HG03196 (cell line): ENCODE measurements around the gene IL11.

Experiments used
- ATAC-seq: cut with Tn5 transposase; IDR thresholded peaks from one replicate; pipeline ENCODE4 v1.9.1; 2021; ENCODE audit not compliant: unreplicated experiment

Gene IL11

DNA sequence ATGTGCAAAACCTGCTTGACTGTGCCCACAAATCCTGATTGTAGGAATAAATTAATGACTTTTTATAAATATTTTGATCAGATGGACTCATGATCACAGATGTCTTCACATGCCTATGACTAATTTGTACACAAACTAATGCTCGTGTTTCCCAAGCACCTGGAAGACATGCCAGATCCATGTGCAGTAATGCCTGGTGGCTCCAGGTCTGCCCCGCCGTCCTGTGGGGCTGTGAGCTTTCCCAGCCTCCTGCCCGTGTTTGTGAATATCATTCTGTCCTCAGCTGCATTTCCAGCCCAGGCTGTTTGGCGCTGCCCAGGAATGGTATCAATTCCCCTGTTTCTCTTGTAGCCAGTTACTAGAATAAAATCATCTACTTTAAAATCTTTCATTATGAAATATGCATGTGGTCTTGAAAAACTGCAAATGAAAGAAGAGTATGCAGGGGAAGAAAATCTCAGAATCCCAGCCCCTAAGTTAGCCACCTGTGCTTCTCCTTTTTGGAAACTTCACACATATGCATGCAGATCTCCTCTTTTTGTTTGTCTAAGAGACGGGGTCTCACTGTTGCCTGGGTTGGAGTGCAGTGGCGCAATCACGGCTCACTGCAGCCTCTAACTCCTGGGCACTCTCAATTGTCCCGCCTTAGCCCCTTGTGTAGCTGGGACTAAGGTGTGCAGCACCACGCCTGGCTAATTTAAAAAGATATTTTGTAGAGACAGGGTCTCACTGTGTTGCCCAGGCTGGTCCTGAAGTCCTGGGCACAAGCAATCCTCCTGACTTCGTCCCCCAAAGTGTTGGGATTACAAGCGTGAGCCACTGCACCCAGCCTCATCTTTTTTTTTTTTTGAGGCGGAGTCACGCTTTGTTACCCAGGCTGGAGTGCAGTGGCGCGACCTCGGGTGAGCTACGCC, 21.7 kb upstream of the IL11 start:
- no peak for ATAC-seq

GRCh38 chr19:55391191-55391670, 21.0 kb upstream of the IL11 start:
- no peak for ATAC-seq

DNA sequence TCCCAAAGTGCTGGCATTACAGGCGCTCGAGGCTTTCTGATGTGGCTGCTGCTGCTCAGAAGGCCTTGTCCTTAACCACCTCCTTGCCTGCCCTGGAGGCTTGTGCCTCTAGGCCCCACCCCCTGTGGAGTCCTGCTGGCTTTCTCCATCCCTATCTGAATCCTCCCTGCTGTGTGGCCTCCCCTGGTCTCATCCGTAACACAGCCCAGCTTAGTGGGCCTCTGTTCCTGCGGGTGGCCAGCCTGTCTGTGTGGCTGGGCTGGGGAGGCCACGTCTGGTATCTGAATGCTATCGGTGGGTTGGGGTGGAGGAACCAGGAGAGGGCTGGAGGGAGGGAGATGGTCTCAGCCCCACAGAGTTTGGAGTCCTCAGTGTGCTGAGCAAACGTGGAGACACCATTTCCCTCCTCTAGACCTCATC, 20.2 kb upstream of the IL11 start:
- ATAC-seq = no peak

- no peak for ATAC-seq
Observed at GRCh38 chr19:55389386-55390317, 19.4 kb upstream of the IL11 start.

DNA sequence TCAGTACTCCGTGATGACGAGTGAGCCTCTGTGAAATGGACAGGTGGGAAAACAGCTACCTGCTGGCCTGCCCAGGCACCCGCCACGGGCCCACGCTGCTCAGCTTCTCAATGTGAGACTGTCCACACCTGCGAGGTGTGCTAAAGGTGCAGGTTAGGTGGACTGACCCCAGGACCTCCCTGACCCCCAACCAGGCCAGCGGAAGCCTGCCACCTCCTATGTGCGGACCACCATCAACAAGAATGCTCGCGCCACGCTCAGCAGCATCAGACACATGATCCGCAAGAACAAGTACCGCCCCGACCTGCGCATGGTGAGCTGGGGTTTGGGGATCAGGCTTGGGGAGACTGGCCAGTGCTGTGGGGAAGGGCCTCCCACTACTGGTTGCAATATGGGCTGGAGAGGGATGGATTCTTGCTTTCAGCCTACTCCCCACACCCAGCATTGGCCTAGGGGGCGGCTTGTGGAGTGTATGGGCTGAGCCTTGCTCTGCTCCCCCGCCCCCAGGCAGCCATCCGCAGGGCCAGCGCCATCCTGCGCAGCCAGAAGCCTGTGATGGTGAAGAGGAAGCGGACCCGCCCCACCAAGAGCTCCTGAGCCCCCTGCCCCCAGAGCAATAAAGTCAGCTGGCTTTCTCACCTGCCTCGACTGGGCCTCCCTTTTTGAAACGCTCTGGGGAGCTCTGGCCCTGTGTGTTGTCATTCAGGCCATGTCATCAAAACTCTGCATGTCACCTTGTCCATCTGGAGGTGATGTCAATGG, 17.7 kb upstream of the IL11 start:
- no peak for ATAC-seq

DNA sequence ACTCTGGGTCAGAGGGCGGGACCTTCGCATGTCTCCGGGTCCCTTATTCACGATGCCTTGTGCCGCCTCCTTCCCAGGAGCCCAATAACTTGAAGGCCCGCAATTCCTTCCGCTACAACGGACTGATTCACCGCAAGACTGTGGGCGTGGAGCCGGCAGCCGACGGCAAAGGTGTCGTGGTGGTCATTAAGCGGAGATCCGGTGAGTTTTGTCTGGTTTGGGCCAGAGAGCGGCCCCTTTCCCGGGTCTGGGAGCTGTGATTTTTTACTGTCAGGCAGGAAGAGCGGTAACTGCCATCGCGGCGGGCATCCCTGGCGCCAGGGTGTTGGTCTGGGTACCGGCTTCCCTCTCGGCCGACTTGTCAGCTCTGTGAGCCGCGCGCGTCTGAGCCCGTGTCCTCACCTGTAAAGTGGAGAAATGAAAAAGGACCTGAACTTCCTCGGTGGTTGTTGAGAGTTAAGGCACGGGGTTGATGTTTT, 16.3 kb upstream of the IL11 start:
- ATAC-seq = no peak

- peak; percentile 64 for ATAC-seq
Observed at GRCh38 chr19:55385724-55386492, 15.6 kb upstream of the IL11 start, which contains the start of gene RPL28. Gene RPL28 (plus strand): TSS chr19:55385932. CDS start chr19:55386358, 426 bp downstream.

DNA sequence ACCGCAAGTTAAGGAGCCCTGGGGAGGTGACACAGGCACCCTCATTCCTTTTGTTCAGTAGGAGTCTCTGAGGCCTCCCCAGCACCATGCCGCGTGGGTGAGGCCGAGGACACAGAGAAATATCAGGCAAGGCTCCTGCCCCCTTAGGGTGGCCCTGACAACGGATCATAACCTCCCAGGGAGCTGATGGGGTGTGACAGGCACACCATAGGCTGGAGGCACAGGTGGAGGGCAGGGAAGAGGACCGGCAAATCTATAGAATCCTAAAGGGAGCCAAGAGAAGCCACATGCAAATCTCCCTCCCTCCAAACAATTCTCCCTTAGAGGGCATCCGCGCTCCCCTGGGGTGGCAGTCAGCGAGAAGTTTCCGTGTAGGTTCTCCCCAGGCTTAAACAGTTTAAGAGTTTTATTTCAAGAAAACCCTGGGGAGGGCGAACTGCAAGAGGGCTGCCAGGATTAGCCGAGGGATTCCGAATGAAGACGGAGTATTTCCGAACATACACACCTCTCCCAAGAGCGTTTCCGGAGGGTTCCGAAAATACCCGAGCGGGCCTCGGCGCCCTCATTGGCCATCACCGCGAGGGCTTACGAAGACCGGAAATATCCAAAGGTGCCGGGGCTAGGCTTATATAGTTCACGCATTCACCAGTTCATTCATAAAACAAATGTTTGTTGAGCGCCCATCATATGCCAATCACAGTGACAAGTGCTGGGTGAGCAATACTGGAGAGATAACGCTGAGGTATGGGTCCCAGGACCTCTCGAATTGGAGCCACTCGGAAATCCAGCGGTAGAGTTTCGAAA, 14.9 kb upstream of the IL11 start:
- peak; percentile 49 for ATAC-seq

GRCh38 chr19:55384131-55384919, 14.1 kb upstream of the IL11 start, which contains the start of gene TMEM238:
Gene TMEM238 (minus strand): TSS chr19:55384292. CDS start chr19:55384259, 33 bp downstream.
- no peak for ATAC-seq

DNA sequence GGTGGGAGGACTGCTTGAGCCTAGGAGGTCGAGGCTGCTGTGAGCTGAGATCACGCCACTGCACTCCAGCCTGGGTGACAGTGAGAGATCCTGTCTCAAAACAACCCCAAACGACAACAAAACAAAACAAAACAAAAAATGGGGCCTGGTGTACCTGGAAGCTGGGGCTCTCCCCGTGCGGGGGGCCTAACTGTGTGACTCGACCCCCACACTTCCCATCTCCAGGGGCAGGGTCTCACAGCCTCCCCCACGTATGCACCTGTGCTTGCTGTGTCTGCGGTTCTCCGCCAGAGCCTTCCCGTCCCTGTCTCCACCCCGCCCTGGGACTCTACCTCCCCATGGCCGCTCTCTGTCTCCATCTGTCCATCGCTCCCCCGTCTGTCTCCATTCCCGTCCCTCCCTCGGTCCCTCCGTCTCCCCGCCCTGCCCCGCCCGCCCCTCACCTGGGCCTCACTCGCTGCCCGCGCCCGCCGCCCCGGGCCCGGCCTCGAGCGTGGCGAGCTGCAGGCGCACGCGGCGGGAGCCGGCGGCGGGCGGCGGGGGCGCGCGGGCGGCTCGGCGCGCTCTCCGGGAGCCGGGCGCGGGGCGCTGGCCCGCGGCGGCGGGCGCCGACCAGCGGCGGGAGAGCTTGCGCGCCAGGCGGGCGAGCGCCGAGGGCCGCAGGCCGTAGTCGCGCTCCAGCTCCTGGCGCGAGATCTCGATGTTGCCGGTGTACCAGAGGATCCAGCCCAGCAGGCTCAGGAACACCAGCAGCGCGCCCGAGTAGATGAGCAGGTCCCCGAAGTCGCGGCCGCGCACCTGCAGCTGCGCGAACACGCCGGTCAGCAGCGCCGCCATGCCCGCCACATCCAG, 13.2 kb upstream of the IL11 start:
- ATAC-seq = no peak

DNA sequence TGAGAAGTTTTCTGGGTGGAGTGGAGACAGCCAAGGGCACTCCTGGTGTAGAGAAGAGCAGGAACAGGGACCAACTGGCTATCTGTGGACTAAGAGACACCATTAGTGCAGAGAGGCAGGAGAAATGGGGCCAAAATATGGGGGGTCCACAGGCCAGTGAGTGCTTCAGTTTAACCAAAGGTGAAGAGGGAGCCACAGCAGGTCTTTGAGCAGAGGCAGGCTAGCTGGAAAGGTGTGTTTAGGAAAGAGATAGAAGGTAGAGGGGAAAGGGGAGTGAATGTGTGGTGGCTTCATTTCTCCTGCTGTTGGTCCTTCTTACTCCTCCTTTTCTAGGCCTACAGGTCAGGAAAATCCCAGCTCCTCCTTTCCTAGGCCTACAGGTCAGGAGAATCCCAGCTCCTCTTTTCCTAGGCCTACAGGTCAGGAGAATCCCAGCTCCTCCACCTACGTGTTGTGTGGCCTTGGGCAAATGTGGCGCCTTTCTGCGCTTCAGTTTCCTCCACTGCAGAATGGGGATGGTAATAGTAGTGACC, 12.3 kb upstream of the IL11 start:
- no peak for ATAC-seq

DNA sequence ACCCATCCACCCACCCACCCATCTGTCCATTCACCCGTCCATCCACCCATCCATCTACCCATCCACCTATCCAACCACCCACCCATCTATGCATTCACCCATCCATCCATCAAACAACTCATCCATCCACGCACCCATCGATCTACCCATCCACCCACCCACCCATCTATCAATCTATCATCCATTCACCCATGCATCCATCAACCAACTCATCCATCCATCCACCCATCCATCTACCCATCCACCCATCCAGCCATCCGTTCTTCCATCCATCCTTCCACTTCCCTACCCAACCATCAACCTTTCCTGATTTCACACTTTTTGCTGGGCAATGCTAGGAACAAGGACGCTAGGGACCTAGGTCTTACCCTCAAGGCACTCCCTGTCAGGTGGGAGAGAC, 11.8 kb upstream of the IL11 start:
- ATAC-seq = no peak

GRCh38 chr19:55379174-55379573, 8.9 kb upstream of the IL11 start:
- ATAC-seq = no peak

- ATAC-seq = no peak
Observed at GRCh38 chr19:55377356-55378131, 7.3 kb upstream of the IL11 start.

DNA sequence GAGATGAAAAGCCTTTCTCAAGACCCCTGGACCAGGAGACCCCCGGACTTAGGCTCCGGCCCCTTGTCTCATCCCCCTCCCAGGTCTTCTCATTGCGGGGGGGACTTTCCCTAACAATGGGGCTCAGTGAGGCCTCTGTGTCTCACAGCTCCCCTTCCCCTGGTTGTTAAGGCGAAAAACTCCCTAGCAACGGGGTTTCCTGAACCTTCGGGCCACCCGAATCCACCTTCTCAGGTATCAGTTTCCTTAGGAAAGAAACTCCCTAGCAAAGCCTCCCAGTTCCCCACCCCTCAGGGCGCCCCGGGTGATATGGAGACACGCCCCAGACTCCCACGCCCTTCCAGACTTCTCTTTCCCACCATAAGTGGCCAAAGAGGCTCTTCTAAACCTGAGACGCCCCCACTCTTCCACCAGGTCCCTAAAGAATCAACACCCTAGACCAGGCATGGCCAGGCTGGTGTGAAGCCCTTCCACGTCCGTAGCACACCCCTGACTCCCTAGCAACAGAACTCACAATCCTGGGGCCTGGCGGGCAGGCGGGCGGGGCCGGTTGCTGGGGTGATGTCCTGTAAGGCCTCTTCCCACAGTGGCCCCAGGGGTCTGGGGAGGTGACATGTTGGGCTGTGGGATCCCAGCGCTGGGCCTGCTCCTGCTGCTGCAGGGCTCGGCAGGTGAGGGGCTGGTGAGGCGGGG, 6.1 kb upstream of the IL11 start, which contains the start of gene TMEM190:
Gene TMEM190 (plus strand): TSS at position 586 of the 693 bp plus-strand sequence. CDS start 28 bp downstream, at position 614.
- ATAC-seq = no peak
